Measurements from ENCODE around the gene UGT2B11.
"Not testable (repeated sequence)": the region's sequence is repeated elsewhere in the genome, so short reads cannot be mapped to it uniquely, and the experiment has no call there.

The UGT2B11 gene

DNA sequence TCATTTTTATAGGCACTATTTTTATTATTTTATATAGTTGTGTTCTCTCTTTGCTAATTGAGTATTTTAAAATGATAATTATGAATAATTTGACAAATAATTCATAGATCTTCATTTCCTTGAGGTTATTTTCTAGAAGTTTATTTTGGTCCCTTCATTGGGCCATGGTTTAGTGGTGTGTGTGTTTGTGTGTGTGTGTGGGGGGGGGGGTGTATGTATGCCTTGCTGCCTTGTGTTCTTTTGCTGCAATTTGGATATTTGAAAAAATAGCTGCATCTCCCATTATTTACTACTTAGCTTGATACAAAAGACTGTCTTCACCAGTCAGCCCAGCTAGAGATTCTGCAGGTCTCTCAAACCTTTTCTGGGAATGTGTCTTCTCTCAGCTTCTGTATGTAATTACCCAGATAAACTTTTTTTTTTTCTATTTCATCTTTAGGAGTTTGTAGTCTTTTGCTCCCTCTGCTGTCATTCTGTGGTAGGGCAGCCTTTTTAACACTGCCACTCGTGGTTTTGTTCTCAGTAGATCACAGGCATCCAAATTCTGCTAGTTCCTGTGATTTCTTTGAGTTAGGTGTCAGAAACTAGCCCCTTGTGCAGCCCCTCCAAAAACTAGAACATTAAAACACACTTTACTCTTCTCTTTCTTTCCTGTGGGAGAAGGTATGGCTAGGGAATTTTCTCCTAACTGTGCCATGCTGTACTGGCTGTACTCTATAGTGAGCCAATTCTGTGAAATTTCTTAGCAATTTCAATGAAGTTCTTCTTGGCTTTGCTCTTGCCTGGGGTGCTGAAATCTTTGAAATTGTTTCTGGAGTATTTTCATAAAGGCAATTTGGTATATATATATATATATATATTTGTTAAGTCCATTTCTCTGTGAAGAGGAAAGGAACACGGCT, 44.1 kb downstream of the UGT2B11 start:
- TF ChIP-seq, protein P1, sequence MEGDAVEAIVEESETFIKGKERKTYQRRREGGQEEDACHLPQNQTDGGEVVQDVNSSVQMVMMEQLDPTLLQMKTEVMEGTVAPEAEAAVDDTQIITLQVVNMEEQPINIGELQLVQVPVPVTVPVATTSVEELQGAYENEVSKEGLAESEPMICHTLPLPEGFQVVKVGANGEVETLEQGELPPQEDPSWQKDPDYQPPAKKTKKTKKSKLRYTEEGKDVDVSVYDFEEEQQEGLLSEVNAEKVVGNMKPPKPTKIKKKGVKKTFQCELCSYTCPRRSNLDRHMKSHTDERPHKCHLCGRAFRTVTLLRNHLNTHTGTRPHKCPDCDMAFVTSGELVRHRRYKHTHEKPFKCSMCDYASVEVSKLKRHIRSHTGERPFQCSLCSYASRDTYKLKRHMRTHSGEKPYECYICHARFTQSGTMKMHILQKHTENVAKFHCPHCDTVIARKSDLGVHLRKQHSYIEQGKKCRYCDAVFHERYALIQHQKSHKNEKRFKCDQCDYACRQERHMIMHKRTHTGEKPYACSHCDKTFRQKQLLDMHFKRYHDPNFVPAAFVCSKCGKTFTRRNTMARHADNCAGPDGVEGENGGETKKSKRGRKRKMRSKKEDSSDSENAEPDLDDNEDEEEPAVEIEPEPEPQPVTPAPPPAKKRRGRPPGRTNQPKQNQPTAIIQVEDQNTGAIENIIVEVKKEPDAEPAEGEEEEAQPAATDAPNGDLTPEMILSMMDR (conservative IDR thresholded peaks at IDR 0.05; ENCODE audit: control insufficient read depth, insufficient read depth, low read depth, low read length), result peak; percentile 42
- peak; percentile 29 for DNase-seq (ENCODE audit: low read depth)

DNA sequence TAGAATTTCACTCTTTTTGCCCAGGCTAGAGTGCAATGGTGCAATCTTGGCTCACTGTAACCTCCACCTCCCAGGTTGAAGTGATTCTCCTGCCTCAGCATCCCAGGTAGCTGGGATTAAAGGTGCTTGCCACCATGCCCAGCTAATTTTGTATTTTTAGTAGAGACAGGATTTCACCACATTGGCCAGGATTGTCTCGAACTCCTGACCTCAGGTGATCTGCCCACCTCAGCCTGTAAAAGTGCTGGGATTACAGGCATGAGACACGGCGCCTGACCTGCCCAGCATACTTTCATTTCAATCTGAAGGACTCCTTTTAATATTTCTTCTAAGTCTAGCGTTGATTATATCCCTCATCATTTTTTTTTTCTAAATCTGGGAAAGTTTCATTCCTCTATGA, 45.4 kb downstream of the UGT2B11 start:
- not testable (repeated sequence) for DNase-seq (ENCODE audit: low read depth)

More for the DNA sequence above, 44.1 kb downstream of the UGT2B11 start:
- H3K4me3 ChIP-seq (ENCODE audit: control insufficient read depth, low read depth, low read length), result not testable (repeated sequence)

DNA sequence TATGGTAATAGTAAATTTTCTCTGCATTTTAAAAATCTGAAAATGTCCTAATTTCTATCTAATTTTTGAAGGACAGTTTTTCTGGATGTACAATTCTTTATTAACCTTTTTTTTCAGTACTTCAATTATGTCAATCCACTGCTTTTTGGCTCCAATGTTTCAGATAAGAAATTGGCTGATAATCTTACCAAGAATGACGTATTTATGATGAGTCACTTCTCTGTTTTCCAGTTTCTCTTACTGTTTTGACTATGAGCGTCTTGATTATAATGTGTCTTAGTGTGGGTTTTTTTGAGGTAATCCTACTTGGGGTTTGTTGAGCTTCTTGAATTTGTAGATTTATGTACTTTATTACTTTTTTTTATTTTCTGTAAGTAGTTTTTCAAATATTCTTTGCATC, 47.2 kb downstream of the UGT2B11 start:
- DNase-seq (ENCODE audit: low read depth), result peak; percentile 7
- TF ChIP-seq, protein P1 (conservative IDR thresholded peaks at IDR 0.05; ENCODE audit: control insufficient read depth, insufficient read depth, low read depth, low read length), result no peak
- H3K4me3 ChIP-seq (ENCODE audit: control insufficient read depth, low read depth, low read length), result no peak overlapping the region

More for the DNA sequence above, 45.4 kb downstream of the UGT2B11 start:
- H3K4me3 ChIP-seq (ENCODE audit: control insufficient read depth, low read depth, low read length), result not testable (repeated sequence)

DNA sequence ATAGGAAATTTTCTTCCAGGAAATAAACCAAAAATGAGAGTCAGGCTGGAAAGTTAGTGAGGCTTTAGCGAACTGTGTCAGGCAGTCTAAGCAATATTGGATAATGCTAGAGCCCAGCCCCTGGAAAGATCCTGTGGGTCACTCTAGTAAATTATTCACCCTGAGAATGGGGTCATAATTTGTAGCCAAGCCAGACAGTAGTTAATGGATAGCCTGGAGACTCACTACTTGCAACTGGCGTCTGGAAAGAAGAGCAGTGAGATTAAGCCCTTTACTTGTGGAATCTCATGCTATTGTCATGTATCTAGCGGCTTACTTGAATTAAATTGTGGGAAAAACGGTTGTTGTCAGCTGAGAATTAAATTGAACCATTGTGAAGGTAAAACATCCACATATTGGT, 48.2 kb downstream of the UGT2B11 start:
- DNase-seq (ENCODE audit: low read depth), result not testable (repeated sequence)

DNA sequence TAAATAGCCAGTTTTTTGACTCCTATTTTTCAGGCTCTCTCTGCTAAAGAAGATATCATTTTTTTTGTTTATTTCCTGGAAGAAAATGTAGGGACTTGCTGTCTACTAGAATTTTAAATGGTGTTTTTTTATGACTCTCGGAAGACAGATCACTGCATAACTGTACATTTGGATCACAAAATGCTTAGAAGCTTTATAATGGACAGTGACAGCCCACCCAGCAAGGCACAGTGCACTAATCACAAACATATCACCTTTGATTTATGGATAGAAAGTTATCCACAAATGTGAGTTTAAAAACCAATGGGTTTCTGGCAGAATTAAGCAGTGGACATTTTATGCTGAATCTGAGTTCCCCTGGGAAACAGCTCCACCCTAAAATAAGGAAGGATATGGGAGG, 48.8 kb downstream of the UGT2B11 start:
- DNase-seq (ENCODE audit: low read depth), result not testable (repeated sequence)

More for the DNA sequence above, 48.2 kb downstream of the UGT2B11 start:
- not testable (repeated sequence) for H3K4me3 ChIP-seq (ENCODE audit: control insufficient read depth, low read depth, low read length)

DNA sequence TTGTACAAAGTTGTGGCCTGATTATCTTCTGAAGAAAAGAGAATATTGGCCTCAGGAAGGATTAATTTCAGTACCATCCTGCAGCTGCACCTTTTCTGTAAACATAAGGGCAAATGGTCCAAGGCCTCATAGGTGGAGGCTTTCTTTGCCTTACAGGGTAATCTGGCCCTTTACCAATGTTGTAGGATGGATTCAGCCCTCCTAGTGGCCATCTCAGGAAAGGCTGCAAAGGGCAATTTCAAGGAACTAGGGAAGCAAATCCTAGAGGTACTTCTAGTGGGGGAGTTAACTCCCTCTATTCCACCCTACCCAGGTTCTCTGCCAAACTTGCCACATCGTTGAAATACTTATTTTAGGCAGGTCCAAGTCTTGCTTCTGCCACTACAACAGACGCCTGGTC, 57.6 kb downstream of the UGT2B11 start:
- H3K4me3 ChIP-seq (ENCODE audit: control insufficient read depth, low read depth, low read length), result no peak overlapping the region
- TF ChIP-seq, protein P1 (conservative IDR thresholded peaks at IDR 0.05; ENCODE audit: control insufficient read depth, insufficient read depth, low read depth, low read length), result peak; percentile 33
- DNase-seq (ENCODE audit: low read depth), result peak; percentile 1

More for the DNA sequence above, 48.8 kb downstream of the UGT2B11 start:
- H3K4me3 ChIP-seq (ENCODE audit: control insufficient read depth, low read depth, low read length), result not testable (repeated sequence)

DNA sequence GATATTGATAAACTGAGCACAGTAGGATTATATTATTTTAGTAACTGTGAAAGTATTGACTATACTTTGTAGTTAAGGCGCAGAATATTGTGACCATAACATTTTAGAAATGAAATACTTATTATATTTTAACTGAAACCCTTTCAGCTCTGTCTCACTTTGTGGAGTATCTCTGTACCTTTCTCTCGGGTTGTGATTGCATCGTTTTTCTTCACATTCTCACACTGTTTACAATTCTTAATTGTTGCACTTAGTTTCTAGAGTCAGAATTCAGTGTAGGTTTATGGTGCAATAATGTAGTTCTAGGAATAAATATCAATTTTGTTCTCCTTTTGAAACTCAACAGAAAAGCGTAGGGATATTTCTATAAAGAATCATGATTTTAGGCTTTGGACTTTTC, 60.5 kb downstream of the UGT2B11 start:
- no peak for DNase-seq (ENCODE audit: low read depth)
- TF ChIP-seq, protein P1 (conservative IDR thresholded peaks at IDR 0.05; ENCODE audit: control insufficient read depth, insufficient read depth, low read depth, low read length), result no peak
- H3K4me3 ChIP-seq (ENCODE audit: control insufficient read depth, low read depth, low read length), result no peak overlapping the region

Measured in fibroblast of mammary gland (primary cell).